H1 (cell line): ENCODE data around the gene KANSL1. TPM values are rescaled to one million over a fixed set of nuclear protein-coding genes. Genes with fewer than 3 reads are reported as not detected.

Source experiments
- BCL11A ChIP-seq, 2 experiments: IDR thresholded peaks; one replicate each; pipeline ENCODE4 v1.6.1; 2011; ENCODE audit warnings: low read depth in 2 of 2, low read length in 2 of 2, mild to moderate bottlenecking in 2 of 2
- NRF1 ChIP-seq: IDR thresholded peaks from 2 replicates; pipeline ENCODE4 v1.6.1; 2011; ENCODE audit warnings: mild to moderate bottlenecking, low read depth, low read length, improper control_type of control experiment
- polyA plus RNA-seq, 7 experiments: library from polyadenylated mRNA; depleted of rRNA in 3 of 7; stranded (reverse) in 5 of 7; unstranded in 2 of 7; fragments of >200 nt in 5 of 7; fragments of 200-250 nt in 2 of 7; gene quantifications; 1 replicate in 5 of 7; 2 replicates in 1 of 7; 4 replicates in 1 of 7; pipeline versions ENCODE4 v1.2.1 to v1.2.3, GENCODE V29; 2011 to 2013; ENCODE audit warnings: missing spikeins in 2 of 7, mixed read lengths in 2 of 7
- total RNA-seq: library from RNA; stranded (reverse); fragmentation: NEBNext Ultra II Directional; extraction: Animal tissue kit (Norgen Biotek cat#: 25700); gene quantifications from 2 replicates; pipeline ENCODE4 v1.2.1, GENCODE V29; 2021

The KANSL1 gene
- total and polyA plus RNA-seq, 2 of the 8 experiments (the other 6 are each of a cell fraction or from before 2014, with no cell fraction given): 34.0 to 128 TPM

DNA sequence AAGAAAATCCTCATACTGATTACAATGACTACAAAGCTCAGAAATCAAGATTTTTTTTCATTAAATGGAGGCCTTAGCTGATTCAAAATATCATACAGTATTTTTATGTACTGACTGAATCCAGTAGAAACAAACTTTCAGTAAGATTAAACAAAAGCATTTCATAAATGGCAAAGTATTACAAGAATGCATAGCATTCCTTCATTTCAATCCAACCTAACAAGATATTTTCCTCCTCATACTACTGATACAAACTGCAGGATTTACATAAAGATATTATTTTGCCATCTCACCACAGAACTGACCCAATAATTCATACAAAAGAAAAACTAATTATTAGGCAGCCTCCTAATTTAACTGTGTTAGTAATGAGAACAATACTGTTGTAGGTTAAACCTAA, 6.2 kb upstream of the KANSL1 start (continued):
- no peak for TF ChIP-seq NRF1
- no peak for TF ChIP-seq BCL11A (IDR thresholded peaks at IDR 0.05; ENCODE audit: low read depth in 2 of 2, low read length in 2 of 2)
